ENCODE data around the gene SAMD15. TPM values are rescaled to one million over a fixed set of nuclear protein-coding genes. Genes with fewer than 3 reads are reported as not detected.
"Not testable (repeated sequence)": the region's sequence is repeated elsewhere in the genome, so short reads cannot be mapped to it uniquely, and the experiment has no call there.

Gene SAMD15
- 1 to 10 TPM in 1 of 2 experiments, under 1 TPM in 1; 0.61 to 1.2 TPM for total RNA-seq

DNA sequence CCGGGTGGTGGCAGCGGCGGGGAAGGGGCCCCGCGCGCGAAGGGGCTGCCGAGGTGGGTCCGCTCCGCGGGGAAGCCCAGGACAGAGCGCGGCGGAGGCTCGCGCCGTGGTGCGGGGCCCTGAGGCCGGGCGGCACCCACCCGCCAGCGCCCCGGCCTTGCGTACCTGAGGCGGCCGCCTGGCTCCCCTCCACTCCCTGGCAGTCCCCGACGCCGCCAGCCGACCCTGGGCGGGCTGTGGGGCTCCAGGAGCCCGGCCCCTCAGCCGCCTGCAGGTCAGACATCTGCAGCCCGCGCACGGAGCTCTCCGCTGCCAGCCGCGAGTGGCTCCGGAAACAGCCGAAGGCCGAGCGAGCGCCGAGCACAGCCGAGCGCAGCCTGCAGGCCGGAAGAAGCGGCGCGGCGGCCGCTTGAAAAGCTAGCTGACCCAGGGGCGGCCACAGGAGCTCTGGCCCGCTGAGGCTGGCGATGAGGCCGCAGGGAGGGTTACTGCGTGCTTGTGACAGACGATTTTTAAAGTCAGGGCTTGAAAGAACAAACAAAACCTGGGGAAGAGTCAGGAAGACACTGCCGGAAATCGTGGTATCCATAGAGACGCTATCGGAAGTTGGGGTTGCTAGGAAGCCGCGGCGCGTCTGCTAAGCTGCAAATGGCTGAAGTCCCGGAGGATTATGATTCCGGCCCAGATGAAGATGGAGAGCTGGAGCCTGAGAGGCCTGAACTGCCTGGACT, at the start of gene SAMD15, which contains the start of gene TMED8:
SAMD15 (plus strand) TSS at position 609 of the 731 bp plus-strand sequence; CDS start at position 649, 40 bp downstream.
TMED8 (minus strand) TSS at position 324 of the 731 bp plus-strand sequence; CDS start at position 283, 41 bp downstream.
- POLR2A ChIA-PET, result interaction anchor here (0.5 to 2.6 kb wide), 6 partner anchors 31 to 163 kb away, joined by 3 to 10 read pairs (median 4); partner anchors contain the start of genes GSTZ1 and POMT2
- CTCF ChIA-PET, result interaction anchor here (0.6 kb wide), 2 partner anchors 10 to 70 kb away, joined by 3 read pairs; no protein-coding TSS in a partner anchor

DNA sequence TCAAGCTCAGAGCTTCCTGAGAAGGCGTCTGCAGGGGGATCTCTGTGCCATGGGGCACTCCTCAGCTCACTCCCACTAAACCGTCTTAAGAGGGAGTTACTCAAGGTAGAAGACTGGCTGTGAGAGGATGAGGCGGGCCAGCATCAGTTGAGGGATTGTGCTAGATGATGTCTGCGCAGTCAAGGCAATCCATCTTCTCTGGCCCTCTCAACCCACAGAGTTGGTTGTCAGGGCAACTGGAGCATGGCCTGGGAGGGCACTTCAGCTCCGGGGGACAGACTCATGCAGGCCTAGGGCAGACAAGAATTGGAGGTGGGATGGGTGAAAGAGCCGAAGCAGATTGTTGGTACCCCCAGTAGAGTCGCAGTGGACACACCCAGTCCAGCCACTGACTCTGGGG, 47.3 kb upstream of the SAMD15 start:
- CTCF ChIA-PET, result interaction anchor here (0.6 to 1.7 kb wide), 2 partner anchors 14 to 22 kb away, joined by 3 to 6 read pairs; no protein-coding TSS in a partner anchor
- POLR2A ChIA-PET, result no interaction called here

DNA sequence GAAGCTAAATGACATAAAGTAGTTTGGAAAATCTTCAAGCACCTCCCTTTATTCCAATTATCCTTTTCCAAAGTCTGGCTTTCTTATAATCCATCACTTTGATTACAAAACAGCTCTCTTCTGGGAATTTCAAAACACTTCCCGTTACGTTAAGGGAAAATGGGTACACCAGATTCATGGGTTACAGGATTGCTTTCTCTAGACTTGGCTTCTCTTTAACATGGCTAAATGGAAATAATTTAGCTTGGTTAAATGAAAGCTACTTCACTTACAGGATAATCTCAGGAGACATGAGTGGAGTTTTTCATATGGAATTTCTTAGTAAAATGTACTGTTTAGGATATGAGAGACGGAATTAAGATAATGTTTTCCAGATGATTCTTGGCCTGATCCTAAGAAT, 41.6 kb upstream of the SAMD15 start:
- ChIA-PET CTCF (no interaction called here), POLR2A (no interaction called here)

DNA sequence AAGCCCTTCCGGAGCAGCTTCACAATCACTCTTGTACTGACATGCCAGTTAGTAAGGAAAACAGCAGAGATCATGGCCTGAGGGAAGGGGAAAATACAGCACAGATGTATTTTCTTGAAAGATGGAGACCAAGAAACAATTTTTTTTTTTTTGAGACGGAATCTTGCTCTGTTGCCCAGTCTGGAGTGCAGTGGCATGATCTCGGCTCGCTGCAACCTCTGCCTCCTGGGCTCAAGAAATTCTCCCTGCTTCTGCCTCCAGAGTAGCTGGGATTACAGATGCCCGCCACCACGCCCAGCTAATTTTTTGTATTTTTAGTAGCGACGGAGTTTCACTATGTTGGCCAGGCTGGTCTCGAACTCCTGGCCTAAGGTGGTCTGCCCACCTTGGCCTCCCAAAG, 39.9 kb upstream of the SAMD15 start:
- CTCF ChIA-PET, POLR2A ChIA-PET: not testable (repeated sequence)

DNA sequence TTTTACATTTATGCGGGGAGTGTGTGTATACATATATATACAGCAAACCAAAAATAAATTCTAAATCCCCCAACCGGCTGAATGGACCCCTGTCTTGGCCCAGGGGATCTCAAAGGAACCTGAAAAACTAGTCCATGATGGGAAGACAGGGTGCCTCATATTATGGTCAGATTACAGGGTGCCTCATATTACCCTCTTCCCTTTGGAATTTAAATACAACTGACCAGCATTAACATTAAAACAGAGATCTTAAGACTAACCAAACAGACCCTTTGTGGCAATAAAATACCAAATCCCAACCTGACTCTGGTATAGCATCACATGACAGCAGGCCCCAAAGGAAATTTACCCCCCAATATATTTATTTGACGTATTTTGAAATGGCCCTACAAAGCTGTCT, 39.3 kb upstream of the SAMD15 start:
- ChIA-PET CTCF (no interaction called here), POLR2A (no interaction called here)

DNA sequence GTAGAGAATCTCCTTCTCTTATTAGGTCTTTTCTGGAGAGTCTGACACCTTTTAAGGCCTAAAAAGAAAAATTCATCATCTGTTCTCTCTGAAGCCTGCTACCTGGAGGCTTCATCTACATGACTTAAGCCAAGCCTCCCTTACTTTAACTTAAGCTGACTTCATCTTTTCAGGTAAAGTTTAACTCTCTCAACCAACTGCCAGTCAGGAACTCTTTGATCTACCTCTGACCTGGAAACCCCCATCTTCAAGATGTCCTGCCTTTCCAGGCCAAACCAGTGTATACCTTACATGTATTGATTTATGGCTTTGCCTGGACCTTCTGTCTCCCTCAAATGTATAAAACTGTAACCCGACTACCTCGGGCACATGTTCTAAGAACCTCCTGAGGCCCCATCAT, 38.9 kb upstream of the SAMD15 start:
- CTCF ChIA-PET, result no interaction called here

DNA sequence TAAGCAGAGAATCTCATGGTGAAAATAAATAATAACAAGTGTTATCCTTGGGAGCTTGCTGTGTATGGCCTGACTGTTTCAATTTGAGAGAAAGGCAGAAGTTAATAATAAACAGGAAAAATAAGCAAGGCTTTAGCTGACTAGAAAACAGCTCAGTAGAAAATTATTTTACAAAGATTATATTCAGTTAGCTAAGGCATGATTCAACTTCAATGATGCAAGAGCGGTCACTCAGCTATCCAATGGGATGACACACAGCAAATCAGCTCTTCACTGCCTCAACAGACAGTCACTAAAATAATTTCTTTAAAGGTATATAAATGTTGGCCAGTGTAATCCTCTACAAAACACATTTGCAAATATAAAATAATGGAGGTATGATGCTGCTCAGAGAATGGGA, 37.8 kb upstream of the SAMD15 start:
- ChIA-PET POLR2A (no interaction called here), CTCF (no interaction called here)

More for the DNA sequence above, 38.9 kb upstream of the SAMD15 start:
- POLR2A ChIA-PET, result no interaction called here

DNA sequence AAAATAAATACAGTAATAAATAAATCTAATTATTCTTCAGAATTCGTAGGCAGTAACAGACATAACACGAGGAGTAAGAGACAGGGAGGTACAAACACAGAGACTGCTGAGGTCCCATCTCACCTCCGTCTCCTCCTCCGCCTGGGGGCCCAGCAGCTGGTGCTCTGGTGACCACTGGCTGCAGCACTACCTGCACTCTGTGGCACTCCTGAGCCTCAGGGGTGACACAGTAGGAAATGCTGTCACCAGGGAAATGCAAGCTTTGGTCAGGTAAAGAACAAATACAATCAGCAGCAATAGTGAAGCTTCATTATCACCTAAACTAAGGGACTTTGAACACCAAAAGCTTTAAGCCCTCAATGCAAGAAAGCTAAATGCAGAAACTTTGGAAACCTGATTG, 36.8 kb upstream of the SAMD15 start:
- ChIA-PET POLR2A (no interaction called here), CTCF (no interaction called here)

DNA sequence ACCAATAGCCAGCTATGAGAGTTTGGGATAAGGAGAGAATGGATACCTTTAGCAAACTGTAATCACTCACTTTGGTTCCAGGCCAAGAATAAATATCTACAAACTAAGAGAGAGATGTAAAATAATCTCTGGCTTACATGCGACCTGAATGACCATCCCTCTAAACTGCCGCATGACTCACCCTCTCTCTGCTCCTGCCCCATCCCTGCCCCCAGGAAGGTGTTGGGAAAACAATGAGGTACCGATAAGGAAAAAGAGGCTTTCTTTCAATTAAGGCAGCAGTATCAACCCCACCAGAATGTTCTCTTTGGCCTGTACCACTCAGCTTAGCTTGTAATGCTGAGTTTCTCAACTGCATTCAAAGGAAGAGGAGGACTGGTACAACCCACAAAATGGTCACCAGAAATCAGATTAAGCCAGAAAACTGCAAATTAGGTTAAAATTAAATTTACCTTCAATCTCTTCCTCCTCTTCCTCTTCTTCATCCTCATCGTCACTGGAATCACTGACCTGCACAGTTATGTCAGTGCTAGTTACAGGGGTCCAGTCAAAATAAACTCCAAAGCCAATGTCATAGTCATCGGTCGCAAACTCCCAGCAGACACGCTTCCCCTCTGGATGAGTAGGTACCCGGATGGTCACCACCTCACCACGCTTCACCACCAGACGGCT, 34.3 kb upstream of the SAMD15 start:
- POLR2A ChIA-PET, result no interaction called here
- CTCF ChIA-PET, result no interaction called here

DNA sequence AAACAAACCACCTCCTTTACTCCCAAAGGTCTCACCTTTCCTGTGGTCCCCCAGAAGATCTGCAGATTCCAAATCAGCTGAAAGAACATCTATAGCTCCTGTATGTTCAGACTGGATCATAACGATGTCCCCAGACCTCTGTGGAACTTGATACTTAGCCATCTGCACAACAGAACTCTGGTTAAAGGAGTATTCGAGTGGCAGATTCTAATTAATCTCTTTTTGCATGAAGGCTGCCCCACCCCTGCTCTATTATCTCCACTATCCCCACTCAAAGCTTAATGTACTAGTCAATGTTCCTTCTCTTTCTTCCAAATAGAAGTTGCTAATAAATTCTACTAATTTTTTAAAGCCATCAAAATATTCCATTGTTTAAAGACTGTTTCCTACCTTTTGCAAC, 33.5 kb upstream of the SAMD15 start:
- ChIA-PET POLR2A (no interaction called here), CTCF (no interaction called here)

DNA sequence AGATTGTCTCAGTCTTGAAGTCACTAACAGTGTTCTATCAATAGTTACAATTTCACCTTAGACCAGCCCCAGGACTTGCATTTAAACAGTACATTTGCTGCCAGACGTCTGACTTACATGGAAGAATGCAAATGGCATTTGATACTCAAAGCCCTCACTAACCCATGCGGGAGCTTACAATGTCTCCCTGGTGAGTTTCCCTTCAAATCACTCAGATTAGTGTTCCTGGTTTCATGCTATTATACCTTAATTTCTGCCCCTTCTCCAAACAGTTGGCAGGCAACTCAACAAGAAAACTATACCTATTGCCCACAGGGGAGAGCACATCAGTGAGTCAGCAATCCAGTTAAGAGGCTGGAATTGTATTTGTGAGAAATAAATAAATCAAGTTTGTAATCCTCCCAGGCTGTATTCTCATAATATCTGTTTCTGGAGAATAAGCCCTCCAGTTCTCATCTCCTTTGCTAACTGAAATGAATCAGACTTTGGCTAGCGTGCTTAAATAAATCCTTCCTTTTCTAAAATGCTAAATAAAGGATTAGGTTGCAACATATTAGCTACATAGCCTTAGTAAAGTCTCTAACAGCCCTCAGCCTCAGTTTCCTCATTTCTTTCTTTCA, 32.7 kb upstream of the SAMD15 start:
- ChIA-PET POLR2A (no interaction called here), CTCF (interaction anchor here (0.6 kb wide), 1 partner anchor 52 kb away, joined by 3 read pairs; no protein-coding TSS in a partner anchor)

DNA sequence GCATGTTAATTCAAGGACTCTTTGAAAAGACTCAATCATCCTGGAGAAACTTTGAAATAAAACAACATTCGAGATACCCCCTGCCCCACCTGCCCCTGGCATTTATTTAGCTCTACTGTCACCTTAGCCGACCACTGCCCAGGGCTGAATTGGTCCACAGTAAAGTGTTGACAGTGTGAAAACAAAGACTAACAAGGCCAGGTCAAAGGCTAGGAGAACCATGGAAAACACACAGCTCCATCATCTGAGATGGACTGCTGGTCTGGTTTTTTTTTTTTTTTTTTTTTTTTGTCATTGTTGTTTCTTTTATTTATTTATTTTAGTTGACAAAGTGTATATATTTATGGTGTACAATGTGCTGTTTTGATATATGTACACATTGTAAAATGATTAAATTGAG, 30.7 kb upstream of the SAMD15 start:
- POLR2A ChIA-PET, result interaction anchor here (0.6 to 0.7 kb wide), 3 partner anchors 37 to 84 kb away, joined by 3 to 8 read pairs (median 4); no protein-coding TSS in a partner anchor
- CTCF ChIA-PET, result no interaction called here

DNA sequence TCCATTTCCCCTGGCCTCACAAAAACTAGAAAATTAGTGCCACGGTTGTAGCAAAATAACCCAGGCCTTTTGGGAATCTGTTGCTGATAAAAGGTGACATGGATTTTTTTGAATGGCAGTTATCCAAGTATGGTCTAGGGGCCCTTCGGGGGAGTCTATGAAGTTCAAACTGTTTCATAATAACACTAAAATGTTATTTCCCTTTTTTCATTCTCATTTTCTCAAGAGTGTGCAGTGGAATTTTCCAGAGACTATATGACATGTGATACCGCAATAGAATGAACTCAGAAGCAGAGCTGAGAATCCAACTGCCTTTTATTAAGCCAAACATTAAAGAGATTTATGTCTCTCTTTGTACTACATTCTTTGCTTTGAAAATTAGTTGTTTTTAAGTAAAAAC, 29.4 kb upstream of the SAMD15 start:
- ChIA-PET POLR2A (no interaction called here), CTCF (no interaction called here)

DNA sequence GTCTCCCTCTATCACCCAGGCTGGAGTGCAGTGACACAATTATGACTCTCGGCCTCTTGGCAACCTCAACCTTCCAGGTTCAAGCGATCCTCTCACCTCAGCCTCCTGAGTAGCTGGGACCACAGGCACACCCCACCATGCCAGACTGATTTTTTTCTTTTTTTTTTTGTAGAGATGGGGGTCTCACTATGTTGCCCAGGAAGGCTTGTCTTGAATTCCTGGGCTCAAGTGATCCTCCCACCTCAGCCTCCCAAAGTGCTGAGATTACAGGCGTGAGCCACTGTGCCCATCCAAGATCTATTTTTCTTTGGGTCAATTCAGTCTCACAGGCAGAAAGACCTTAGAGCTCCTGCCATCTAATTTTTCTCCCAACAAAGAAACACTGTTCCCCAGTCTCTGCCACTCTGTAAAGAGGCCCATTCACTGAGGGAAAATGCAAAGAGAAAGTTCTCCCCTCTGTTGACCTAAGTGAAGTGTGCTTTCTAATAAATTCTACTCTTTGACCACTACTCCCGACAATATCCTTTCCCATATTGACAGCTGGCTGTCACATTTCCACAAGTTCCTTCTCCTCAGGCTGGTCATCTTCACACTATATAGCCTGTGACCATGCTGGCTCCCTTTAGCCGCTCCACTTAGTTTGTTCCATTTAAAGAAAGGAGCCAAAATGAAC, 23.6 kb upstream of the SAMD15 start:
- ChIA-PET POLR2A (no interaction called here), CTCF (no interaction called here)

DNA sequence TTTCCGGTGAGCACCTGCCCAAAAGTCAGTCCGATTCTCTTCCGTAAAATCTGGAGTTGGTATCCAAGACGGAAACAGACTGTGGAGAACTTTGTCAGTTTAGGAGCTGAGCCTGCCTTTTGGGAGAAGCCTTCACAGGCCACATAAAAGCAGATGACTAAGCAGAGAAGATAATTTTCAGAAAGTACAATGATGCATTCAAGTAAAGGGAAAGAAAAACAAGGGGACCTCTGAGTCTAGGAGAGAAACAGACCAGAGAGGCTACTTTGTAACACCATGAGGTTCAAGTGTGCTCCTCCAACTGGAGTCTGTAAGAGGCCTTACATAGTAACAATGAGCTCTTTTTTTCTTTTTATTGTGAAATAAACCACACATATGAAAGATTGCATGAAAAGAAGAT, 21.4 kb upstream of the SAMD15 start:
- CTCF ChIA-PET, result no interaction called here
- POLR2A ChIA-PET, result no interaction called here

DNA sequence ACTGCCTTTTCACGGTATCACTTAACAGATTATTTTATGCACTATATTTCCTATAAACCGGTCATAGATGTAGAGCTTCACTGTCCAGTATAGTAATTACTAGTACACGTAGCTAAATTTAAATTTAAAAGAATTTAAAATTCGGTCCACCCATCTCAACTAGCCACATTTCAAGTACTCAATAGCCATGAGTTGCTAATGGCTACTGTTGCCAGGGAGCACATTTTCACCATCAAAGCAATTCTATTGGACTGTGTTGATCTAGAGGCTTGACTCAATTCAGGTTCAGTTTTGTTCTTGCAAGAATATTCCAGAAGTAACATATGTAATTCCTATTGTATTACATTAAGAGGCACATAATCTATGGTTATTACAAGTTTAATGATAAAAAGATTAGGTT, 20.3 kb upstream of the SAMD15 start:
- ChIA-PET POLR2A (no interaction called here), CTCF (no interaction called here)

DNA sequence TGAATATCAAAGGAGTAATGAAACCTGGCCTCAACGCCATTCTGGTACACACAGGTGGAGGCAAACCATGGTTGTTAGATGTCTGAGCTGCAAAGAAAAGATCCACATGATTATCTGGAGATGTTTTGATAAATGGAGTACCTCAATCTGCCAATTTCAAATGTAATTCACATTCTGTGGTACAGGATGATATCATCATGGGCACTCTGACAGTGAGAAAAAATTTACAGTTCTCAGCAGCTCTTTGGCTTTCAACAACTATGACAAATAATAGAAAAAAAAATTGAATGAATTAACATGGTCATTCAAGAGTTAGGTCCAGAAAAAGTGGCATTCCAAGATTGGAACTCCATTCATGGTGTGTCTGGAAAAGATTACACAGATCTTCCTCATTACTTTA, 17.6 kb upstream of the SAMD15 start:
- ChIA-PET POLR2A (no interaction called here), CTCF (no interaction called here)

DNA sequence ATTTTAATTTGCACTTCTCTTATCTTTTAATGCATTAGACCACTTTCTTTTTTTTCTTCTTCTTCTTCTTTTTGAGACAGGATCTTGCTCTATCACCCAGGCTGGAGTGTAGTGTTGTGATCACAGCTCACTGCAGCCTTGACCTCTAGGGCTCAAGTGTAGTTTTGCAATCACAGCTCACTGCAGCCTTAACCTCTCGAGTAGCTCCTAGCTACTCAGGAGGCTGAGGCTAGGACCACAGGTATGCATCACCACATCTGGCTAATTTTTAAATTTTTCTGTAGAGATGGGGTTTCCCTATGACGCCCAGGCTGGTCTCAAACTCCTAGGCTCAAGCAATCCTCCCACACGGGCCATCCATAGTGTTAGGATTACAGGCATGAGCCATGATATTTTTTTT, 13.0 kb upstream of the SAMD15 start:
- CTCF ChIA-PET, result no interaction called here

DNA sequence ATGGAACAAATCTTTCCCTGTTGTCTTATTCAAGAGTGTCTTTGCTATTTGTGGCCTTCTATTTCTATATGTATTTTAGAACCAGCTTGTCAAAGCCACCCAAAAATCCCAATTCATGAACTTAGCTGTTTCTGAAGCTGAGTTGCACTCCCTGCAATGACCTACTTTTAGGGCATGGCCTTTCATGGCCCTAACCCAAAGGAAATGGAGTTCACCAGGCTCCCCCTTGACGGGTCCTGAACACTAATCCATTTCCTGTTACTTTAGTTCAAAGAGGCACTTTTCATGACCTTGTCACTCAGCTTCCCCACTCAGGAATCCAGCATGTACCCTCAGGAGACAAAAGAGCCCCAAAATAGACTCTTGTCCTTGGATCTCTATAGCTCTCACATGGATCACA, 7.9 kb upstream of the SAMD15 start:
- CTCF ChIA-PET, result interaction anchor here (0.7 kb wide), 1 partner anchor 12 kb away, joined by 3 read pairs; no protein-coding TSS in a partner anchor

More for the DNA sequence above, 13.0 kb upstream of the SAMD15 start:
- POLR2A ChIA-PET, result no interaction called here

DNA sequence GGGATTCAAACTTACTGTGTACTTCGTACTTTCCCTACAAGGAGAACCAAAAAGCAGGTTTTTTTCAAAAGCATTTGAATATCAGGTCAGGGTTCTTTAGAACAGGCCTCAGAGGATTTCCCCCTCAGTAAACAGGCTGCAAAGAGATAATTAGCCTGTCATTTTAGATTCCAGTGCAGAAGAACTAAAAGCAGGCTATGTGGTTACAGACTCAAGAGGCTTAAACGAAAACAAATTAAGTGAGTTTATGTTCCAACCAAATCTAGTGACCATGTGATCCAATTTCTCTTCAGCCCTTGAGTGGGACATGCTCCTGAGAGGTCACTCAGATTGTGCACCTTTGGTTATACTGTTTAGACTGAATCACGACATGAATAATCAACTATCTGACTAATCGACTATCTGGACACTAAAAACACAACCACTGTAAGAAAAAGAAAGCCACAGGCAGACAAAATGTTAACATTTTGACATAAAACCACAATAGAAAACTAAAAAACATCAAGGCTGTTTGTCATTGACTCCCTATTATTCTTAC, 4.8 kb upstream of the SAMD15 start:
- CTCF ChIA-PET, result no interaction called here
- POLR2A ChIA-PET, result no interaction called here

More for the DNA sequence above, 7.9 kb upstream of the SAMD15 start:
- POLR2A ChIA-PET, result no interaction called here

Measured in activated CD8-positive, alpha-beta memory T cell treated with anti-CD3 and anti-CD28 coated beads for 36 hours (primary cell).